HCT116 (cell line): ENCODE results near the gene TRDN. TPM values are rescaled to one million over a fixed set of nuclear protein-coding genes. Genes with fewer than 3 reads are reported as not detected.

Source experiments
- ATAC-seq: fragments of 200-7000 bp; cut with Tn5 transposase; 2 replicates; pipeline ENCODE4 v1.9.1; 2020; ENCODE audit warnings: mild to moderate bottlenecking, moderate library complexity
- BruUV-seq: library from RNA; stranded (reverse); fragments of 400-500 nt; replicated peaks from 2 replicates; lab custom pipeline; 2021; lab: Mats Ljungman, UMichigan
- CTCF ChIA-PET: fragments of 300-600 bp; sonication (Branson Sonifier 250); formaldehyde crosslinking; loops from one replicate; lab custom pipeline; 2021; ENCODE audit warnings: antibody characterized with exemption; lab: Charles Lee
- POLR2A ChIA-PET: fragments of 300-600, 350-600 bp; sonication (Branson Sonifier 250); formaldehyde crosslinking; loops from one replicate; lab custom pipeline; 2021; ENCODE audit warnings: antibody characterized with exemption; lab: Charles Lee
- RAD21 ChIA-PET, 2 experiments: fragments of 300-600 bp; sonication (Branson Sonifier 250); formaldehyde crosslinking; loops; one replicate each; lab custom pipeline; 2023; ENCODE audit warnings: low total read pairs in 2 of 2; ENCODE audit not compliant: uncharacterized antibody in 2 of 2, unreplicated experiment in 2 of 2, low non-redundant PET in 1 of 2; lab: Charles Lee
- DNase-seq: peaks from one replicate; pipeline ENCODE4 v3.0.0-alpha.2; 2010; ENCODE audit warnings: low read depth, low spot score
- H2AFZ ChIP-seq: fragments of 200-600 bp; shearing (Covaris generic), sonication (generic); 2 replicates; pipeline ENCODE4 v1.6.1; 2017; ENCODE audit warnings: low read depth, mixed run types, mixed read lengths, antibody characterized with exemption, low read length; ENCODE audit not compliant: poor library complexity, severe bottlenecking
- H3K27ac ChIP-seq: 2 replicates; pipeline ENCODE4 v1.5.1; 2012; ENCODE audit warnings: low read depth, low read length
- H3K27me3 ChIP-seq: fragments of 200-600 bp; sonication (generic); 2 replicates; pipeline ENCODE4 v1.6.1; 2016; ENCODE audit warnings: mixed run types, low read length, mixed read lengths; ENCODE audit not compliant: insufficient read depth
- H3K36me3 ChIP-seq, 2 experiments: fragments of 200-500 bp in 1 of 2; fragments of 200-600 bp in 1 of 2; sonication (Bioruptor generic) in 1 of 2; sonication (generic) in 1 of 2; 2 replicates each; pipeline versions ENCODE4 v1.5.1 to v1.6.1; 2014 to 2016; ENCODE audit warnings: low read length in 2 of 2, inconsistent platforms in 1 of 2, mixed read lengths in 1 of 2, mixed run types in 1 of 2; ENCODE audit not compliant: insufficient read depth in 2 of 2, control insufficient read depth in 1 of 2
- H3K4me1 ChIP-seq, 2 experiments: fragments of 200-600 bp in 1 of 2; sonication (generic) in 1 of 2; 2 replicates each; pipeline versions ENCODE4 v1.5.1 to v1.6.1; 2012 to 2017; ENCODE audit warnings: low read length in 2 of 2, inconsistent platforms in 1 of 2, mild to moderate bottlenecking in 1 of 2, mixed read lengths in 1 of 2, mixed run types in 1 of 2, moderate library complexity in 1 of 2; ENCODE audit not compliant: insufficient read depth in 2 of 2, control insufficient read depth in 1 of 2
- H3K4me2 ChIP-seq: fragments of 200-600 bp; sonication (generic); 2 replicates; pipeline ENCODE4 v1.6.1; 2017; ENCODE audit warnings: mixed run types, low read length, mixed read lengths
- H3K4me3 ChIP-seq, 2 experiments: fragments of 200-600 bp in 1 of 2; sonication (generic) in 1 of 2; replicated peaks in 1 of 2; 2 replicates each; pipeline ENCODE4 v1.5.1; 2011 to 2016; ENCODE audit warnings: low read length in 2 of 2, control low read depth in 1 of 2, low read depth in 1 of 2, mild to moderate bottlenecking in 1 of 2, mixed read lengths in 1 of 2, mixed run types in 1 of 2
- H3K79me2 ChIP-seq: fragments of 200-600 bp; sonication (generic); 2 replicates; pipeline ENCODE4 v1.6.1; 2017; ENCODE audit warnings: mild to moderate bottlenecking, mixed run types, low read length, moderate library complexity, mixed read lengths; ENCODE audit not compliant: insufficient read depth
- H3K9ac ChIP-seq: fragments of 200-600 bp; sonication (generic); 2 replicates; pipeline ENCODE4 v1.6.1; 2016; ENCODE audit warnings: low read length, mixed read lengths
- H3K9me2 ChIP-seq: fragments of 200-600 bp; sonication (generic), shearing (Covaris generic); 2 replicates; pipeline ENCODE4 v1.6.1; 2017; ENCODE audit warnings: mixed run types, mild to moderate bottlenecking, moderate library complexity; ENCODE audit not compliant: insufficient read depth
- H3K9me3 ChIP-seq, 2 experiments: fragments of 200-500 bp in 1 of 2; fragments of 200-600 bp in 1 of 2; sonication (Bioruptor generic) in 1 of 2; sonication (generic) in 1 of 2; 2 replicates each; pipeline ENCODE4 v1.6.1; 2014 to 2017; ENCODE audit warnings: low read length in 2 of 2, mixed read lengths in 2 of 2, inconsistent platforms in 1 of 2, low read depth in 1 of 2, mild to moderate bottlenecking in 1 of 2, mixed run types in 1 of 2, moderate library complexity in 1 of 2; ENCODE audit not compliant: control insufficient read depth in 1 of 2, insufficient read depth in 1 of 2
- H4K20me1 ChIP-seq: fragments of 200-600 bp; sonication (generic), shearing (Covaris generic); 2 replicates; pipeline ENCODE4 v1.6.1; 2017; ENCODE audit warnings: mixed run types, mild to moderate bottlenecking, moderate library complexity; ENCODE audit not compliant: insufficient read depth
- CTCF ChIP-seq, 3 experiments: fragments of 200-600 bp in 1 of 3; sonication (generic) in 1 of 3; IDR thresholded peaks in 2 of 3; conservative IDR thresholded peaks in 1 of 3; 2 replicates each; pipeline ENCODE4 v1.5.1; 2012 to 2017; ENCODE audit warnings: low read depth in 2 of 3, low read length in 2 of 3, antibody characterized with exemption in 1 of 3, borderline replicate concordance in 1 of 3, control low read depth in 1 of 3, mild to moderate bottlenecking in 1 of 3, mixed read lengths in 1 of 3, mixed run types in 1 of 3, moderate library complexity in 1 of 3; ENCODE audit not compliant: insufficient read depth in 1 of 3
- EZH2phosphoT487 ChIP-seq: fragments of 200-600 bp; IDR thresholded peaks from 2 replicates; pipeline ENCODE4 v1.6.1; 2018; ENCODE audit warnings: antibody characterized with exemption, borderline replicate concordance
- JUND ChIP-seq: IDR thresholded peaks from 2 replicates; pipeline ENCODE4 v1.6.1; 2012
- POLR2AphosphoS5 ChIP-seq: IDR thresholded peaks from 2 replicates; pipeline ENCODE4 v1.6.1; 2011; ENCODE audit warnings: mild to moderate bottlenecking, low read depth, low read length, moderate library complexity
- RAD21 ChIP-seq: IDR thresholded peaks from 2 replicates; pipeline ENCODE4 v1.6.1; 2012; ENCODE audit warnings: low read depth, mild to moderate bottlenecking
- REST ChIP-seq: IDR thresholded peaks from 2 replicates; pipeline ENCODE4 v1.6.1; 2012; ENCODE audit warnings: low read depth
- SIN3A ChIP-seq: IDR thresholded peaks from 2 replicates; pipeline ENCODE4 v1.6.1; 2012; ENCODE audit warnings: low read depth
- YY1 ChIP-seq: IDR thresholded peaks from 2 replicates; pipeline ENCODE4 v1.6.1; 2011; ENCODE audit warnings: low read length, low read depth, moderate library complexity, mild to moderate bottlenecking; ENCODE audit not compliant: insufficient replicate concordance; ENCODE audit errors: extremely low read depth
- intact Hi-C: fragments of 100-400 bp; cut with micrococcal nuclease; formaldehyde crosslinking; loops from 2 replicates; pipeline ENCODE4 v1.10.0; 2022
- total RNA-seq: library from RNA; stranded (reverse); gene quantifications from one replicate; pipeline ENCODE4 v1.2.1, GENCODE V29; 2021; ENCODE audit not compliant: unreplicated experiment
- TF ChIP-seq, protein P1 (sequence below): IDR thresholded peaks from 2 replicates; pipeline ENCODE4 v1.6.1; 2011; ENCODE audit warnings: mild to moderate bottlenecking, low read length, moderate library complexity; ENCODE audit not compliant: insufficient replicate concordance; ENCODE audit errors: extremely low read depth
- TF ChIP-seq, protein P2 (sequence below): IDR thresholded peaks from 2 replicates; pipeline ENCODE4 v1.6.1; 2012

The TRDN gene
- total RNA-seq, 1 experiment from 2014 or later: not detected

DNA sequence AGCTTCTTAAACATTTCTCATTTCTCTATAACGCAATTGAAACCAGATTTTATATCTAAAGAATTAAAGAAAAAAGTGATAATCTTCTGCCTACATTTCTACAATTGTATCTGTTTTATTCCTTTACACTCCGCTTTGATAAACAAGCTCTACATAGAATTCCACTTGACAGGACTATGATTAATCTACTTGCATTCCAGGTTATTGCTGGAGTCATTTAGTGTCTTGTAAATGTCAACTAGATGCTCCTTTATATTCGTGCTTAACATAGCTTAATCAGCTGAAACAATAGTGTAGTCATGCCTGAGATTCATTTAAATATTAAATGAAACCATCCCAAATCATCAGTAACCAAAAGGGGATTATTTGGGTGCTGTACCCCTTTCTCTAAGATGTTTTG lies 284.0 kb downstream of the TRDN start:
- no peak for ATAC-seq
- TF ChIP-seq CTCF (IDR thresholded peaks at IDR 0.05 in 2 of 3, conservative IDR thresholded peaks at IDR 0.05 in 1 of 3; ENCODE audit: borderline replicate concordance in 1 of 3, insufficient read depth in 1 of 3, low read depth in 2 of 3, low read length in 2 of 3) (no peak), JUND (no peak), YY1 (no peak), RAD21 (no peak), POLR2AphosphoS5 (no peak), SIN3A (no peak), EZH2phosphoT487 (no peak), REST (no peak)
- TF ChIP-seq, protein P1, sequence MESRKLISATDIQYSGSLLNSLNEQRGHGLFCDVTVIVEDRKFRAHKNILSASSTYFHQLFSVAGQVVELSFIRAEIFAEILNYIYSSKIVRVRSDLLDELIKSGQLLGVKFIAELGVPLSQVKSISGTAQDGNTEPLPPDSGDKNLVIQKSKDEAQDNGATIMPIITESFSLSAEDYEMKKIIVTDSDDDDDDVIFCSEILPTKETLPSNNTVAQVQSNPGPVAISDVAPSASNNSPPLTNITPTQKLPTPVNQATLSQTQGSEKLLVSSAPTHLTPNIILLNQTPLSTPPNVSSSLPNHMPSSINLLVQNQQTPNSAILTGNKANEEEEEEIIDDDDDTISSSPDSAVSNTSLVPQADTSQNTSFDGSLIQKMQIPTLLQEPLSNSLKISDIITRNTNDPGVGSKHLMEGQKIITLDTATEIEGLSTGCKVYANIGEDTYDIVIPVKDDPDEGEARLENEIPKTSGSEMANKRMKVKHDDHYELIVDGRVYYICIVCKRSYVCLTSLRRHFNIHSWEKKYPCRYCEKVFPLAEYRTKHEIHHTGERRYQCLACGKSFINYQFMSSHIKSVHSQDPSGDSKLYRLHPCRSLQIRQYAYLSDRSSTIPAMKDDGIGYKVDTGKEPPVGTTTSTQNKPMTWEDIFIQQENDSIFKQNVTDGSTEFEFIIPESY: no peak
- TF ChIP-seq, protein P2, sequence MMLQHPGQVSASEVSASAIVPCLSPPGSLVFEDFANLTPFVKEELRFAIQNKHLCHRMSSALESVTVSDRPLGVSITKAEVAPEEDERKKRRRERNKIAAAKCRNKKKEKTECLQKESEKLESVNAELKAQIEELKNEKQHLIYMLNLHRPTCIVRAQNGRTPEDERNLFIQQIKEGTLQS: no peak
- no peak overlapping the region for H3K9ac ChIP-seq
- H3K4me2 ChIP-seq: no peak overlapping the region
- ChIA-PET RAD21 (no interaction called here), POLR2A (no interaction called here), CTCF (no interaction called here)
- BruUV-seq: no TSS peak
- H3K79me2 ChIP-seq: no peaks in the 10 kb centered on the region
- no peak overlapping the region for H3K4me3 ChIP-seq
- H4K20me1 ChIP-seq: no peaks in the 10 kb centered on the region
- intact Hi-C loops: no loop called here
- H3K27ac ChIP-seq: no peak overlapping the region
- H2AFZ ChIP-seq: no peak overlapping the region
- no peaks in the 10 kb centered on the region for H3K36me3 ChIP-seq
- 0 out of 2 replicates have a peak, but pooled peaks cover 9% of the 10 kb centered on the region for H3K27me3 ChIP-seq
- H3K4me1 ChIP-seq: no peaks in the 10 kb centered on the region
- H3K9me3 ChIP-seq: no peaks in the 10 kb centered on the region
- no peaks in the 10 kb centered on the region for H3K9me2 ChIP-seq
- no peak for DNase-seq
